Measurements from ENCODE around the gene PCMTD2.
"Not testable (repeated sequence)": the region's sequence is repeated elsewhere in the genome, so short reads cannot be mapped to it uniquely, and the experiment has no call there.

PCMTD2 gene

GRCh38 chr20:64285579-64286446 is 30.3 kb downstream of the PCMTD2 start:
- H3K27me3 ChIP-seq (replicated peaks in 2 of 5; ENCODE audit: control insufficient read depth in 4 of 5, insufficient read depth in 5 of 5, low read length in 4 of 5); H3K9me3 ChIP-seq (ENCODE audit: control extremely low read depth in 1 of 5, control insufficient read depth in 4 of 5, insufficient read depth in 2 of 5, low read depth in 1 of 5, low read length in 4 of 5); H3K27ac ChIP-seq (ENCODE audit: insufficient read depth in 1 of 2, low read depth in 1 of 2, low read length in 2 of 2, poor library complexity in 1 of 2, severe bottlenecking in 2 of 2); H3K4me3 ChIP-seq (ENCODE audit: control insufficient read depth in 1 of 7, extremely low read depth in 1 of 7, insufficient read depth in 4 of 7, low read depth in 2 of 7, low read length in 6 of 7); POLR2A ChIA-PET; H3K36me3 ChIP-seq (ENCODE audit: control insufficient read depth in 4 of 4, insufficient read depth in 4 of 4, low read length in 3 of 4); H3K4me1 ChIP-seq (ENCODE audit: control extremely low read depth in 1 of 4, control insufficient read depth in 4 of 4, insufficient read depth in 4 of 4, low read length in 3 of 4): not testable (repeated sequence)
- WGBS (ENCODE audit: insufficient coverage) = 87% methylated on average over 40 of the region's 46 CpGs
- peak; percentile 82 to 89 (median 86) for DNase-seq
- CTCF ChIA-PET = interaction anchor here (1.2 kb wide), 1 partner anchor 9 kb away, joined by 3 read pairs; no protein-coding TSS in a partner anchor

- H3K36me3 ChIP-seq (ENCODE audit: control insufficient read depth in 4 of 4, insufficient read depth in 4 of 4, low read length in 3 of 4); POLR2A ChIA-PET; H3K9me3 ChIP-seq (ENCODE audit: control extremely low read depth in 1 of 5, control insufficient read depth in 4 of 5, insufficient read depth in 2 of 5, low read depth in 1 of 5, low read length in 4 of 5); H3K27me3 ChIP-seq (replicated peaks in 2 of 5; ENCODE audit: control insufficient read depth in 4 of 5, insufficient read depth in 5 of 5, low read length in 4 of 5); H3K4me1 ChIP-seq (ENCODE audit: control extremely low read depth in 1 of 4, control insufficient read depth in 4 of 4, insufficient read depth in 4 of 4, low read length in 3 of 4); H3K27ac ChIP-seq (ENCODE audit: insufficient read depth in 1 of 2, low read depth in 1 of 2, low read length in 2 of 2, poor library complexity in 1 of 2, severe bottlenecking in 2 of 2): not testable (repeated sequence)
- H3K4me3 ChIP-seq (ENCODE audit: control insufficient read depth in 1 of 7, extremely low read depth in 1 of 7, insufficient read depth in 4 of 7, low read depth in 2 of 7, low read length in 6 of 7) = peak overlapping the region in 1 of 7 experiments; percentile 31
- peak in 2 of 3 donors; percentile 36 to 60 for DNase-seq
- CTCF ChIA-PET = interaction anchor here (1.2 kb wide), 1 partner anchor 10 kb away, joined by 3 read pairs; no protein-coding TSS in a partner anchor
- WGBS (ENCODE audit: insufficient coverage) = 96% methylated on average over 16 of the region's 30 CpGs
These were observed 31.1 kb downstream of the PCMTD2 start for GRCh38 chr20:64286447-64287263.

GRCh38 chr20:64287264-64287590 is 31.7 kb downstream of the PCMTD2 start:
- H3K27ac ChIP-seq (ENCODE audit: insufficient read depth in 1 of 2, low read depth in 1 of 2, low read length in 2 of 2, poor library complexity in 1 of 2, severe bottlenecking in 2 of 2); POLR2A ChIA-PET; H3K27me3 ChIP-seq (replicated peaks in 2 of 5; ENCODE audit: control insufficient read depth in 4 of 5, insufficient read depth in 5 of 5, low read length in 4 of 5); H3K36me3 ChIP-seq (ENCODE audit: control insufficient read depth in 4 of 4, insufficient read depth in 4 of 4, low read length in 3 of 4); CTCF ChIA-PET; H3K9me3 ChIP-seq (ENCODE audit: control extremely low read depth in 1 of 5, control insufficient read depth in 4 of 5, insufficient read depth in 2 of 5, low read depth in 1 of 5, low read length in 4 of 5); H3K4me1 ChIP-seq (ENCODE audit: control extremely low read depth in 1 of 4, control insufficient read depth in 4 of 4, insufficient read depth in 4 of 4, low read length in 3 of 4): not testable (repeated sequence)
- peak in 1 of 3 donors; percentile 21 for DNase-seq
- WGBS (ENCODE audit: insufficient coverage) = 100% methylated on average over 3 of the region's 3 CpGs
- H3K4me3 ChIP-seq (ENCODE audit: control insufficient read depth in 1 of 7, extremely low read depth in 1 of 7, insufficient read depth in 4 of 7, low read depth in 2 of 7, low read length in 6 of 7) = peak overlapping the region in 1 of 7 experiments; percentile 31

GRCh38 chr20:64292167-64292566 is 36.6 kb downstream of the PCMTD2 start:
- CTCF ChIA-PET; H3K9me3 ChIP-seq (ENCODE audit: control extremely low read depth in 1 of 5, control insufficient read depth in 4 of 5, insufficient read depth in 2 of 5, low read depth in 1 of 5, low read length in 4 of 5); POLR2A ChIA-PET; DNase-seq; H3K27ac ChIP-seq (ENCODE audit: insufficient read depth in 1 of 2, low read depth in 1 of 2, low read length in 2 of 2, poor library complexity in 1 of 2, severe bottlenecking in 2 of 2); H3K4me3 ChIP-seq (ENCODE audit: control insufficient read depth in 1 of 7, extremely low read depth in 1 of 7, insufficient read depth in 4 of 7, low read depth in 2 of 7, low read length in 6 of 7); H3K27me3 ChIP-seq (replicated peaks in 2 of 5; ENCODE audit: control insufficient read depth in 4 of 5, insufficient read depth in 5 of 5, low read length in 4 of 5); H3K4me1 ChIP-seq (ENCODE audit: control extremely low read depth in 1 of 4, control insufficient read depth in 4 of 4, insufficient read depth in 4 of 4, low read length in 3 of 4); H3K36me3 ChIP-seq (ENCODE audit: control insufficient read depth in 4 of 4, insufficient read depth in 4 of 4, low read length in 3 of 4): not testable (repeated sequence)
- WGBS (ENCODE audit: insufficient coverage) = no CpG with 5 or more reads among the region's 13 CpGs

- DNase-seq; H3K4me1 ChIP-seq (ENCODE audit: control extremely low read depth in 1 of 4, control insufficient read depth in 4 of 4, insufficient read depth in 4 of 4, low read length in 3 of 4); H3K27me3 ChIP-seq (replicated peaks in 2 of 5; ENCODE audit: control insufficient read depth in 4 of 5, insufficient read depth in 5 of 5, low read length in 4 of 5); POLR2A ChIA-PET; H3K4me3 ChIP-seq (ENCODE audit: control insufficient read depth in 1 of 7, extremely low read depth in 1 of 7, insufficient read depth in 4 of 7, low read depth in 2 of 7, low read length in 6 of 7); H3K9me3 ChIP-seq (ENCODE audit: control extremely low read depth in 1 of 5, control insufficient read depth in 4 of 5, insufficient read depth in 2 of 5, low read depth in 1 of 5, low read length in 4 of 5); CTCF ChIA-PET; H3K27ac ChIP-seq (ENCODE audit: insufficient read depth in 1 of 2, low read depth in 1 of 2, low read length in 2 of 2, poor library complexity in 1 of 2, severe bottlenecking in 2 of 2); H3K36me3 ChIP-seq (ENCODE audit: control insufficient read depth in 4 of 4, insufficient read depth in 4 of 4, low read length in 3 of 4): not testable (repeated sequence)
- WGBS (ENCODE audit: insufficient coverage) = no CpG with 5 or more reads among the region's 2 CpGs
These were observed 47.5 kb downstream of the PCMTD2 start for GRCh38 chr20:64303086-64303485.

- H3K36me3 ChIP-seq (ENCODE audit: control insufficient read depth in 4 of 4, insufficient read depth in 4 of 4, low read length in 3 of 4); H3K27ac ChIP-seq (ENCODE audit: insufficient read depth in 1 of 2, low read depth in 1 of 2, low read length in 2 of 2, poor library complexity in 1 of 2, severe bottlenecking in 2 of 2); H3K9me3 ChIP-seq (ENCODE audit: control extremely low read depth in 1 of 5, control insufficient read depth in 4 of 5, insufficient read depth in 2 of 5, low read depth in 1 of 5, low read length in 4 of 5); H3K4me1 ChIP-seq (ENCODE audit: control extremely low read depth in 1 of 4, control insufficient read depth in 4 of 4, insufficient read depth in 4 of 4, low read length in 3 of 4); DNase-seq; CTCF ChIA-PET; POLR2A ChIA-PET; H3K4me3 ChIP-seq (ENCODE audit: control insufficient read depth in 1 of 7, extremely low read depth in 1 of 7, insufficient read depth in 4 of 7, low read depth in 2 of 7, low read length in 6 of 7): not testable (repeated sequence)
- no CpG with 5 or more reads among the region's 1 CpG for WGBS (ENCODE audit: insufficient coverage)
- peaks cover 0 to 32% (median 4%) of the 10 kb centered on the region in 5 experiments for H3K27me3 ChIP-seq (replicated peaks in 2 of 5; ENCODE audit: control insufficient read depth in 4 of 5, insufficient read depth in 5 of 5, low read length in 4 of 5)
These were observed 58.2 kb downstream of the PCMTD2 start for GRCh38 chr20:64313761-64314160.

- CTCF ChIA-PET; DNase-seq; H3K9me3 ChIP-seq (ENCODE audit: control extremely low read depth in 1 of 5, control insufficient read depth in 4 of 5, insufficient read depth in 2 of 5, low read depth in 1 of 5, low read length in 4 of 5); H3K36me3 ChIP-seq (ENCODE audit: control insufficient read depth in 4 of 4, insufficient read depth in 4 of 4, low read length in 3 of 4); POLR2A ChIA-PET; H3K27ac ChIP-seq (ENCODE audit: insufficient read depth in 1 of 2, low read depth in 1 of 2, low read length in 2 of 2, poor library complexity in 1 of 2, severe bottlenecking in 2 of 2); H3K4me1 ChIP-seq (ENCODE audit: control extremely low read depth in 1 of 4, control insufficient read depth in 4 of 4, insufficient read depth in 4 of 4, low read length in 3 of 4); H3K4me3 ChIP-seq (ENCODE audit: control insufficient read depth in 1 of 7, extremely low read depth in 1 of 7, insufficient read depth in 4 of 7, low read depth in 2 of 7, low read length in 6 of 7): not testable (repeated sequence)
- H3K27me3 ChIP-seq (replicated peaks in 2 of 5; ENCODE audit: control insufficient read depth in 4 of 5, insufficient read depth in 5 of 5, low read length in 4 of 5) = peaks cover 0 to 32% (median 4%) of the 10 kb centered on the region in 5 experiments
These were observed 59.8 kb downstream of the PCMTD2 start for GRCh38 chr20:64315381-64315780.

Measured in common myeloid progenitor, CD34-positive (primary cell).